Measurements from ENCODE around the gene NR2C2AP. TPM values are rescaled to one million over a fixed set of nuclear protein-coding genes. Genes with fewer than 3 reads are reported as not detected.

Gene NR2C2AP
- total and polyA plus RNA-seq, 7 donors = 8.3 to 25.3 (median 14.4) TPM

GRCh38 chr19:19192078-19192882, 10.9 kb downstream of the NR2C2AP start, which contains the start of the genes BORCS8 and RFXANK:
BORCS8 (minus strand) TSS chr19:19192152; CDS start chr19:19192117, 35 bp downstream.
RFXANK (plus strand) TSS chr19:19192258; CDS start chr19:19193947, 1,689 bp downstream.
- Histone ChIP-seq H3K9me3 (no peaks in the 10 kb centered on the region), H3K27ac (peak within 1 kb of the TSS; percentile 97 to 100 (median 98)), H3K4me1 (peaks cover 0 to 55% (median 47%) of the 10 kb centered on the region in 4 donors), H3K4me3 (peak within 1 kb of the TSS; percentile 65 to 99 (median 84)), H3K36me3 (peaks cover 5 to 13% (median 8%) of the 10 kb centered on the region in 4 donors), H3K27me3 (no peaks in the 10 kb centered on the region)
- WGBS, 2 donors = 0% methylated on average over 53 of the region's 53 CpGs
- peak; percentile 100 for DNase-seq
- intact Hi-C loops (cut with DNase I) = loop anchor here (1.0 to 10.0 kb wide), 6 partner anchors 11 to 510 kb away; partner anchors contain the start of genes CRTC1, MAU2, NDUFA13 and NR2C2AP
- TF ChIP-seq EP300 (IDR thresholded peaks at IDR 0.05) = no peak
- peak; percentile 29 to 62 for TF ChIP-seq POLR2A (IDR thresholded peaks at IDR 0.05)
- TF ChIP-seq, protein P1, sequence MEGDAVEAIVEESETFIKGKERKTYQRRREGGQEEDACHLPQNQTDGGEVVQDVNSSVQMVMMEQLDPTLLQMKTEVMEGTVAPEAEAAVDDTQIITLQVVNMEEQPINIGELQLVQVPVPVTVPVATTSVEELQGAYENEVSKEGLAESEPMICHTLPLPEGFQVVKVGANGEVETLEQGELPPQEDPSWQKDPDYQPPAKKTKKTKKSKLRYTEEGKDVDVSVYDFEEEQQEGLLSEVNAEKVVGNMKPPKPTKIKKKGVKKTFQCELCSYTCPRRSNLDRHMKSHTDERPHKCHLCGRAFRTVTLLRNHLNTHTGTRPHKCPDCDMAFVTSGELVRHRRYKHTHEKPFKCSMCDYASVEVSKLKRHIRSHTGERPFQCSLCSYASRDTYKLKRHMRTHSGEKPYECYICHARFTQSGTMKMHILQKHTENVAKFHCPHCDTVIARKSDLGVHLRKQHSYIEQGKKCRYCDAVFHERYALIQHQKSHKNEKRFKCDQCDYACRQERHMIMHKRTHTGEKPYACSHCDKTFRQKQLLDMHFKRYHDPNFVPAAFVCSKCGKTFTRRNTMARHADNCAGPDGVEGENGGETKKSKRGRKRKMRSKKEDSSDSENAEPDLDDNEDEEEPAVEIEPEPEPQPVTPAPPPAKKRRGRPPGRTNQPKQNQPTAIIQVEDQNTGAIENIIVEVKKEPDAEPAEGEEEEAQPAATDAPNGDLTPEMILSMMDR (IDR thresholded peaks at IDR 0.05) = no peak
- peak; percentile 33 to 76 (median 61) for TF ChIP-seq POLR2AphosphoS5 (IDR thresholded peaks at IDR 0.05)

DNA sequence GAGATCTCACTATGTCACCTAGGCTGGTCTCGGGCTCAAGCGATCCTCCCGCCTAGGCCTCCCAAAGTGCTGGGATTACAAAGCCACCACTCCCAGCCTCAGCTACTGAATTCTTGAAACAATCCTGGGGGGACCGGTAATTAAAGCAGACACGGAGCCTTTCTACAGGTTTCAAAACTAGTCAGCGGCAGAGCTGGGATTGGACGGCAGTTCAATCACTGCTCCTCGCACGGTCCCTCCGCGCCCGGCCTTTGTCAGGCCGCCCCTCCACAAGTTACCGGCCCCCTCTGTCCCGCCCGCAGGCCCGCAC, 11.5 kb downstream of the NR2C2AP start:
- Histone ChIP-seq H3K36me3 (peaks cover 0 to 13% (median 5%) of the 10 kb centered on the region in 4 donors), H3K27me3 (no peaks in the 10 kb centered on the region), H3K4me3 (peak overlapping the region; percentile 65 to 99 (median 84)), H3K4me1 (peaks cover 0 to 55% (median 47%) of the 10 kb centered on the region in 4 donors), H3K27ac (peak overlapping the region; percentile 97 to 100 (median 98)), H3K9me3 (no peaks in the 10 kb centered on the region)
- TF ChIP-seq EP300 (IDR thresholded peaks at IDR 0.05) = no peak
- TF ChIP-seq, protein P1 (IDR thresholded peaks at IDR 0.05) = no peak
- TF ChIP-seq POLR2A (IDR thresholded peaks at IDR 0.05) = no peak
- TF ChIP-seq POLR2AphosphoS5 (IDR thresholded peaks at IDR 0.05) = no peak
- 0 to 1% methylated on average over 17 of the region's 17 CpGs for WGBS, 2 donors
- intact Hi-C loops (cut with DNase I) = loop anchor here (1.0 to 10.0 kb wide), 6 partner anchors 12 to 509 kb away; partner anchors contain the start of genes CRTC1, MAU2, NDUFA13 and NR2C2AP
- DNase-seq = no peak

- no peak overlapping the region for H3K27ac ChIP-seq
- no peak overlapping the region for H3K4me3 ChIP-seq
- TF ChIP-seq POLR2AphosphoS5 (IDR thresholded peaks at IDR 0.05) (no peak), POLR2A (IDR thresholded peaks at IDR 0.05) (no peak), EP300 (IDR thresholded peaks at IDR 0.05) (no peak)
- TF ChIP-seq, protein P1 (IDR thresholded peaks at IDR 0.05) = no peak
- WGBS, 2 donors = 95 to 96% methylated on average over 14 of the region's 14 CpGs
- intact Hi-C loops (cut with DNase I) = loop anchor here (5.0 kb wide), 1 partner anchor 549 kb away; the partner anchor contains the start of gene KLHL26
- peaks cover 0 to 32% (median 27%) of the 10 kb centered on the region in 4 donors for H3K4me1 ChIP-seq
- no peaks in the 10 kb centered on the region for H3K9me3 ChIP-seq
- no peak for DNase-seq
- no peaks in the 10 kb centered on the region for H3K27me3 ChIP-seq
- H3K36me3 ChIP-seq = peaks cover 2 to 41% (median 7%) of the 10 kb centered on the region in 4 donors
These were observed 16.5 kb downstream of the NR2C2AP start for GRCh38 chr19:19186742-19187141.

DNA sequence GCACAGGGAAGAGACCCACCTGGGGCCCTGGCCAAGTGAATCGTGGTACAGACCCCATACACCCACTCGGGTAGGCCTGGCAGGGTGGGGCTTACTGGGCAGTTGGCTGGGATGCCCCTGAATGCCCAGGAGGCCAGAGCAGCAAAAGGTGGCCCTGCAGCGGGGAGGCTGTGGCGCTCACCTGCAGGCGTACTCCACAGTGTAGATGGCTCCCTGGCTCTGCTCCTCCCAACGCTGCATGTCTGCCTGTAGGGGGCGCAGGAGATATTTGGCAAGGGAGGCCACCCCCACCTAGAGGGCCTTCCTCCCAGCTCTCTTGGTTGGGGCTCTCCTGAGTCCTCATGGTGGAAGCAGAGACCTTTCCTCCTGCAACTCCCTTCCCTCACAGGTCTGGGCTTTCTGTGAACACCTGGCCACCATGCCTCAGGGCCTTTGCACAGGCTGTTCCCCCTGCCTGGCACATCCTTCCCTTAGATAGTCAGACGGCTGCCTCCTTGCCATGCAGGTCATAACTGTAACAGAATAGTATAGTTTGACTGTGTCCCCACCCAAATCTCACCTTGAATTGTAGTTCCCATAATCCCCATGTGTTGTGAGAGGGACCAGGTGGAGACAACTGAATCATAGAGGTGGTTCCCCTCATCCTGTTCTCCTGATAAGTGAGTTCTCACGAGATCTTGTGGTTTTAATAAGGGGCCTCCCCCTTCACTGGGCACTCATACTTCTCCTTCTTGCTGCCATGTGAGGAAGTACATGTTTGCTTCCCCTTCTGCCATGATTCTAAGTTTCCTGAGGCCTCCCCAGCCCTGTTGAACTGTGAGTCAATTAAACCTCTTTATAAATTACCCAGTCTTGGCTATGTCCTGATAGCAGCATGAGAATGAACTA, 17.1 kb downstream of the NR2C2AP start:
- H3K4me3 ChIP-seq = no peak overlapping the region
- 65 to 77% methylated on average over 9 of the region's 9 CpGs for WGBS, 2 donors
- H3K9me3 ChIP-seq = no peaks in the 10 kb centered on the region
- DNase-seq = no peak
- peaks cover 6 to 48% (median 9%) of the 10 kb centered on the region in 4 donors for H3K36me3 ChIP-seq
- intact Hi-C loops (cut with DNase I) = loop anchor here (5.0 kb wide), 1 partner anchor 549 kb away; the partner anchor contains the start of gene KLHL26
- H3K27ac ChIP-seq = no peak overlapping the region
- no peak for TF ChIP-seq EP300 (IDR thresholded peaks at IDR 0.05)
- TF ChIP-seq, protein P1 (IDR thresholded peaks at IDR 0.05) = peak in 1 of 4 experiments; percentile 29
- no peak for TF ChIP-seq POLR2A (IDR thresholded peaks at IDR 0.05)
- TF ChIP-seq POLR2AphosphoS5 (IDR thresholded peaks at IDR 0.05) = no peak
- H3K4me1 ChIP-seq = peaks cover 0 to 28% (median 23%) of the 10 kb centered on the region in 4 donors
- H3K27me3 ChIP-seq = no peaks in the 10 kb centered on the region

All from sigmoid colon (tissue), 7 donors.